Measurements from ENCODE around the gene IQCF6.

GRCh38 chr3:51750878-51751277, 28.2 kb downstream of the IQCF6 start:
- no peak for TF ChIP-seq CTCF (conservative IDR thresholded peaks at IDR 0.05; ENCODE audit: low read depth, low read length)
- no peak for TF ChIP-seq EZH2 (IDR thresholded peaks at IDR 0.05; ENCODE audit: borderline replicate concordance, low read depth, low read length, poor library complexity, severe bottlenecking)
